IMR-90 (cell line): ENCODE measurements around the gene PKD1L1. TPM values are rescaled to one million over a fixed set of nuclear protein-coding genes. Genes with fewer than 3 reads are reported as not detected.

Experiments used
- ATAC-seq: fragments of 200-7000 bp; cut with Tn5 transposase; 2 replicates; pipeline ENCODE4 v1.9.1; 2020; ENCODE audit warnings: low read depth, mild to moderate bottlenecking, moderate library complexity
- BruUV-seq: library from RNA; stranded (reverse); fragments of 400-500 nt; replicated peaks from 2 replicates; lab custom pipeline; 2021; lab: Mats Ljungman, UMichigan
- CTCF ChIA-PET: fragments of 300-600 bp; formaldehyde crosslinking; extraction: SDS; loops from one replicate; lab custom pipeline; 2021; ENCODE audit warnings: antibody characterized with exemption; lab: Yijun Ruan, JAX
- POLR2A ChIA-PET: fragments of 300-600 bp; sonication (Branson Sonifier 250); formaldehyde crosslinking; loops from one replicate; lab custom pipeline; 2022; ENCODE audit warnings: antibody characterized with exemption; ENCODE audit not compliant: unreplicated experiment; lab: Charles Lee
- DNase-seq: peaks from one replicate; pipeline ENCODE4 v3.0.0; 2013
- H2AFZ ChIP-seq: replicated peaks from 2 replicates; pipeline ENCODE3; 2013; ENCODE audit warnings: low read length, mild to moderate bottlenecking; ENCODE audit not compliant: poor library complexity
- H2AK5ac ChIP-seq: 2 replicates; pipeline ENCODE4 v1.6.1; 2013; ENCODE audit warnings: low read depth, low read length, inconsistent platforms
- H2AK9ac ChIP-seq: replicated peaks from 2 replicates; pipeline ENCODE3; 2013; ENCODE audit warnings: mild to moderate bottlenecking, low read depth, low read length, moderate library complexity; ENCODE audit not compliant: poor library complexity
- H2BK120ac ChIP-seq: 2 replicates; pipeline ENCODE4 v1.6.1; 2013; ENCODE audit warnings: low read depth, low read length, inconsistent platforms
- H2BK15ac ChIP-seq: 3 replicates; pipeline ENCODE4 v1.6.1; 2013; ENCODE audit warnings: low read depth, low read length, inconsistent platforms
- H2BK20ac ChIP-seq: 2 replicates; pipeline ENCODE4 v1.6.1; 2013; ENCODE audit warnings: low read depth, mild to moderate bottlenecking, inconsistent platforms, low read length, moderate library complexity
- H2BK5ac ChIP-seq: 2 replicates; pipeline ENCODE4 v1.6.1; 2013; ENCODE audit warnings: mild to moderate bottlenecking, low read depth, low read length, inconsistent platforms; ENCODE audit not compliant: poor library complexity, severe bottlenecking
- H3K14ac ChIP-seq: replicated peaks from 2 replicates; pipeline ENCODE4 v1.6.1; 2013; ENCODE audit warnings: low read depth, low read length, inconsistent platforms
- H3K18ac ChIP-seq: 2 replicates; pipeline ENCODE4 v1.6.1; 2013; ENCODE audit warnings: low read depth, low read length, control low read depth
- H3K23ac ChIP-seq: 2 replicates; pipeline ENCODE4 v1.6.1; 2013; ENCODE audit warnings: low read depth, low read length, inconsistent platforms
- H3K27ac ChIP-seq: 2 replicates; pipeline ENCODE4 v1.5.1; 2013; ENCODE audit warnings: mild to moderate bottlenecking, control low read depth, low read length; ENCODE audit not compliant: insufficient read depth
- H3K27me3 ChIP-seq: 2 replicates; pipeline ENCODE4 v1.6.1; 2013; ENCODE audit warnings: low read length; ENCODE audit not compliant: control insufficient read depth, insufficient read depth
- H3K36me3 ChIP-seq: 2 replicates; pipeline ENCODE4 v1.6.1; 2013; ENCODE audit warnings: low read length, mixed read lengths; ENCODE audit not compliant: control insufficient read depth, insufficient read depth
- H3K4ac ChIP-seq: 2 replicates; pipeline ENCODE4 v1.6.1; 2013; ENCODE audit warnings: low read depth, low read length, inconsistent platforms
- H3K4me1 ChIP-seq: 2 replicates; pipeline ENCODE4 v1.6.1; 2013; ENCODE audit warnings: low read length, mixed read lengths; ENCODE audit not compliant: control insufficient read depth, insufficient read depth
- H3K4me2 ChIP-seq: 2 replicates; pipeline ENCODE4 v1.6.1; 2013; ENCODE audit warnings: low read depth, mild to moderate bottlenecking, control low read depth, low read length, moderate library complexity
- H3K4me3 ChIP-seq: 2 replicates; pipeline ENCODE4 v1.5.1; 2013; ENCODE audit warnings: low read depth, mild to moderate bottlenecking, control low read depth, low read length, moderate library complexity; ENCODE audit not compliant: insufficient read depth
- H3K56ac ChIP-seq: 2 replicates; pipeline ENCODE4 v1.6.1; 2013; ENCODE audit warnings: low read length, inconsistent platforms; ENCODE audit not compliant: insufficient read depth; ENCODE audit errors: extremely low read depth
- H3K79me1 ChIP-seq, 2 experiments: 2 replicates each; pipeline ENCODE4 v1.6.1; 2013; ENCODE audit warnings: low read length in 2 of 2, inconsistent platforms in 1 of 2, low read depth in 1 of 2
- H3K9ac ChIP-seq: 2 replicates; pipeline ENCODE4 v1.6.1; 2013; ENCODE audit warnings: low read depth, low read length, control low read depth
- H3K9me1 ChIP-seq: 2 replicates; pipeline ENCODE4 v1.6.1; 2013; ENCODE audit warnings: low read length, inconsistent platforms; ENCODE audit not compliant: insufficient read depth
- H3K9me3 ChIP-seq: 2 replicates; pipeline ENCODE4 v1.6.1; 2013; ENCODE audit warnings: low read length; ENCODE audit not compliant: control insufficient read depth, insufficient read depth
- H4K20me1 ChIP-seq: 2 replicates; pipeline ENCODE4 v1.6.1; 2013; ENCODE audit warnings: low read length, inconsistent platforms; ENCODE audit not compliant: insufficient read depth
- H4K5ac ChIP-seq: 2 replicates; pipeline ENCODE4 v1.6.1; 2013; ENCODE audit warnings: mild to moderate bottlenecking, low read depth, low read length, control low read depth
- H4K8ac ChIP-seq, 2 experiments: 2 replicates each; pipeline ENCODE4 v1.6.1; 2013; ENCODE audit warnings: low read depth in 2 of 2, low read length in 2 of 2, control low read depth in 1 of 2, inconsistent platforms in 1 of 2
- H4K91ac ChIP-seq: 2 replicates; pipeline ENCODE4 v1.6.1; 2013; ENCODE audit warnings: low read depth, low read length, inconsistent platforms; ENCODE audit not compliant: insufficient read depth
- CEBPB ChIP-seq: IDR thresholded peaks from 2 replicates; pipeline ENCODE4 v1.6.1; 2012; ENCODE audit warnings: low read depth, low read length, improper control_type of control experiment
- CHD1 ChIP-seq: IDR thresholded peaks from 2 replicates; pipeline ENCODE4 v1.6.1; 2012; ENCODE audit warnings: low read depth, low read length, improper control_type of control experiment
- FOS ChIP-seq: fragments of 150-350 bp; IDR thresholded peaks from 2 replicates; pipeline ENCODE4 v1.6.1; 2016; ENCODE audit warnings: low read depth, low read length
- MAZ ChIP-seq: IDR thresholded peaks from 2 replicates; pipeline ENCODE4 v1.6.1; 2012; ENCODE audit warnings: low read depth, mild to moderate bottlenecking, low read length, improper control_type of control experiment, moderate library complexity, borderline replicate concordance
- NFE2L2 ChIP-seq: fragments of 150-350 bp; IDR thresholded peaks from 2 replicates; pipeline ENCODE4 v1.6.1; 2016; ENCODE audit warnings: low read depth, mild to moderate bottlenecking, low read length
- POLR2A ChIP-seq: IDR thresholded peaks from 2 replicates; pipeline ENCODE4 v1.6.1; 2012; ENCODE audit warnings: mild to moderate bottlenecking, low read depth, low read length
- RFX5 ChIP-seq: IDR thresholded peaks from 2 replicates; pipeline ENCODE4 v1.8.0; 2012; ENCODE audit warnings: low read depth, mild to moderate bottlenecking, low read length, moderate library complexity
- SMC3 ChIP-seq: fragments of 150-350 bp; IDR thresholded peaks from 2 replicates; pipeline ENCODE4 v1.6.1; 2016; ENCODE audit warnings: low read depth, mild to moderate bottlenecking, antibody characterized with exemption, low read length, moderate library complexity
- WGBS, 2 experiments: methylation state at CpG; one replicate each; pipeline versions ENCODE4 v1.1.5 to v1.1.7; 2013; ENCODE audit warnings: missing lambda C conversion rate in 2 of 2; ENCODE audit not compliant: insufficient read length in 1 of 2; ENCODE audit errors: extremely low coverage in 2 of 2; 5-methylcytosine and 5-hydroxymethylcytosine counted together
- dilution Hi-C: fragments of 300-500 bp; cut with HindIII; formaldehyde crosslinking; loops from one replicate; pipeline ENCODE4 v1.14.3; 2018; ENCODE audit warnings: low sequenced_read_pairs; ENCODE audit not compliant: unreplicated experiment
- in situ Hi-C: fragments of 300-500 bp; cut with MboI; formaldehyde crosslinking; loops from 3 replicates; pipeline ENCODE4 v1.14.3; 2019; ENCODE audit warnings: low sequenced_read_pairs, inconsistent platforms, mixed read lengths
- intact Hi-C: fragments of 100-400 bp; cut with micrococcal nuclease; formaldehyde crosslinking; loops from 2 replicates; pipeline ENCODE4 v1.10.0; 2022
- polyA plus RNA-seq, 3 experiments: library from polyadenylated mRNA; depleted of rRNA; stranded (reverse); fragments of >200 nt; gene quantifications; 2 replicates each; pipeline ENCODE4 v1.2.3, GENCODE V29; 2012; ENCODE audit warnings: low replicate concordance in 1 of 3
- total RNA-seq: library from RNA; depleted of rRNA; stranded (reverse); fragments of >200 nt; gene quantifications from 2 replicates; pipeline ENCODE4 v1.2.3, GENCODE V29; 2012
- TF ChIP-seq, protein P1 (sequence below): fragments of 150-350 bp; IDR thresholded peaks from 2 replicates; pipeline ENCODE4 v1.6.1; 2017; ENCODE audit warnings: mild to moderate bottlenecking, antibody characterized with exemption, low read length, low read depth
- TF ChIP-seq, protein P2 (sequence below): conservative IDR thresholded peaks from 2 replicates; pipeline ENCODE4 v1.5.1; 2012; ENCODE audit warnings: mild to moderate bottlenecking, low read depth, low read length, improper control_type of control experiment

PKD1L1 gene
- total and polyA plus RNA-seq, 2 of the 4 experiments (the other 2 are of a cell fraction): under 0.01 to 0.15 TPM

DNA sequence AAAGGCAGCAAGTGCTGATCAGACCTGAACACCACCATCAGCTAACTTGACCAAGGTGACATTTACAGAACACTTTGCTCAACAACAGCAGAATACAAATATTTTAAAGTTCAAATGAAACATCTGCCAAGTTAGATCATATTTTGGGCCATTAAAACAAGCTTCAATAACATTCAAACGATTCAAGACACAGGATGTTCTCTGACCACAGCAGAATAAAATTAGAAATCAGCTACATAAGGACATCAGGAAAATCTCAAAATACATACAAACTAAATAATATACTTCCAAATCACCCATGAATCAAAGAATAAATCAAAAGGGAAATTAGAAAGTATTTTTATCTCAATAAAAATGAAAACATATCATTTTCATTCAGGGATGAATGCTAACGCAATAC, 173.0 kb downstream of the PKD1L1 start:
- no peak for DNase-seq
- Histone ChIP-seq H3K27me3 (no peaks in the 10 kb centered on the region), H3K9me1 (peaks cover 16% of the 10 kb centered on the region; the same call in 1 of the 2 replicates), H2AK5ac (peak overlapping the region; percentile 22; the same call in 1 of the 2 replicates), H4K8ac (peak overlapping the region in 1 of 2 experiments; percentile 29; a peak in 1 of 4 replicates), H3K9me3 (no peaks in the 10 kb centered on the region), H2BK120ac (no peak overlapping the region), H2BK20ac (no peak overlapping the region), H3K23ac (no peak overlapping the region), H3K4ac (peak overlapping the region; percentile 17), H3K9ac (no peak overlapping the region; the same call in 1 of the 2 replicates), H3K4me1 (peaks cover 9% of the 10 kb centered on the region; the same call in 1 of the 2 replicates), H3K79me1 (no peaks in the 10 kb centered on the region), H4K5ac (no peak overlapping the region), H3K4me2 (no peak overlapping the region), H2AK9ac (no peak overlapping the region), H3K56ac (no peak overlapping the region), H3K36me3 (no peaks in the 10 kb centered on the region), H3K27ac (no peak overlapping the region), H4K91ac (0 out of 2 replicates have a peak overlapping the region, but pooled peaks have one; percentile 8), H3K14ac (no peak overlapping the region), H3K18ac (peak overlapping the region; percentile 72; the same call in 1 of the 2 replicates), H2BK15ac (no peak overlapping the region), H2BK5ac (no peak overlapping the region), H3K4me3 (no peak overlapping the region), H2AFZ (no peak overlapping the region), H4K20me1 (no peaks in the 10 kb centered on the region)
- no TSS peak for BruUV-seq
- POLR2A ChIA-PET: interaction anchor here (0.9 kb wide), 1 partner anchor 9 kb away, joined by 3 read pairs; no protein-coding TSS in a partner anchor
- intact Hi-C loops: no loop called here
- TF ChIP-seq POLR2A (no peak), NFE2L2 (no peak), FOS (no peak), MAZ (no peak), CHD1 (no peak), SMC3 (no peak), CEBPB (no peak), RFX5 (no peak)
- TF ChIP-seq, protein P1, sequence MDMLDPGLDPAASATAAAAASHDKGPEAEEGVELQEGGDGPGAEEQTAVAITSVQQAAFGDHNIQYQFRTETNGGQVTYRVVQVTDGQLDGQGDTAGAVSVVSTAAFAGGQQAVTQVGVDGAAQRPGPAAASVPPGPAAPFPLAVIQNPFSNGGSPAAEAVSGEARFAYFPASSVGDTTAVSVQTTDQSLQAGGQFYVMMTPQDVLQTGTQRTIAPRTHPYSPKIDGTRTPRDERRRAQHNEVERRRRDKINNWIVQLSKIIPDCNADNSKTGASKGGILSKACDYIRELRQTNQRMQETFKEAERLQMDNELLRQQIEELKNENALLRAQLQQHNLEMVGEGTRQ: no peak
- TF ChIP-seq, protein P2, sequence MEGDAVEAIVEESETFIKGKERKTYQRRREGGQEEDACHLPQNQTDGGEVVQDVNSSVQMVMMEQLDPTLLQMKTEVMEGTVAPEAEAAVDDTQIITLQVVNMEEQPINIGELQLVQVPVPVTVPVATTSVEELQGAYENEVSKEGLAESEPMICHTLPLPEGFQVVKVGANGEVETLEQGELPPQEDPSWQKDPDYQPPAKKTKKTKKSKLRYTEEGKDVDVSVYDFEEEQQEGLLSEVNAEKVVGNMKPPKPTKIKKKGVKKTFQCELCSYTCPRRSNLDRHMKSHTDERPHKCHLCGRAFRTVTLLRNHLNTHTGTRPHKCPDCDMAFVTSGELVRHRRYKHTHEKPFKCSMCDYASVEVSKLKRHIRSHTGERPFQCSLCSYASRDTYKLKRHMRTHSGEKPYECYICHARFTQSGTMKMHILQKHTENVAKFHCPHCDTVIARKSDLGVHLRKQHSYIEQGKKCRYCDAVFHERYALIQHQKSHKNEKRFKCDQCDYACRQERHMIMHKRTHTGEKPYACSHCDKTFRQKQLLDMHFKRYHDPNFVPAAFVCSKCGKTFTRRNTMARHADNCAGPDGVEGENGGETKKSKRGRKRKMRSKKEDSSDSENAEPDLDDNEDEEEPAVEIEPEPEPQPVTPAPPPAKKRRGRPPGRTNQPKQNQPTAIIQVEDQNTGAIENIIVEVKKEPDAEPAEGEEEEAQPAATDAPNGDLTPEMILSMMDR: no peak
- CTCF ChIA-PET: no interaction called here
- in situ Hi-C loops: no loop called here
- dilution Hi-C loops: no loop called here
- ATAC-seq: no peak
- WGBS, 2 experiments: no CpG with 5 or more reads among the region's 2 CpGs
